Measurements from ENCODE around the gene SYNC.

GRCh38 chr1:32733582-32734321 is 31.2 kb upstream of the SYNC start:
- TF ChIP-seq EZH2 (IDR thresholded peaks at IDR 0.05; ENCODE audit: low read depth): no peak
- TF ChIP-seq CTCF (conservative IDR thresholded peaks at IDR 0.05): no peak
